K562 (cell line): ENCODE results near the gene IFI16. TPM values are rescaled to one million over a fixed set of nuclear protein-coding genes. Genes with fewer than 3 reads are reported as not detected.

Experiments used
- CHCHD3 ChIP-seq: fragments of 250-450 bp; sonication (Bioruptor Pico); IDR thresholded peaks from 2 replicates; pipeline ENCODE4 v2.1.2; 2022; ENCODE audit warnings: mild to moderate bottlenecking
- RUNX1 ChIP-seq: sonication (generic); IDR thresholded peaks from 2 replicates; pipeline ENCODE4 v1.6.1; 2016; ENCODE audit warnings: antibody characterized with exemption, low read depth
- XRCC5 ChIP-seq: fragments of 200-400 bp; formaldehyde crosslinking; IDR thresholded peaks from 2 replicates; pipeline ENCODE4 v1.6.1; 2017; ENCODE audit warnings: low read depth, mild to moderate bottlenecking, low read length
- polyA plus RNA-seq, 8 experiments: library from polyadenylated mRNA; depleted of rRNA in 4 of 8; stranded (reverse) in 5 of 8; unstranded in 3 of 8; fragments of >200 nt; fragmentation: Nextera tagmentation in 2 of 8; fragmentation: Illumina TruSeq in 1 of 8; extraction: Ambion mirVana in 2 of 8; extraction: Trizol in 1 of 8; gene quantifications; 2 replicates each; pipeline versions ENCODE4 v1.2.1 to v1.2.3, GENCODE V29; 2011 to 2014; ENCODE audit warnings: inconsistent platforms in 1 of 8, missing spikeins in 1 of 8
- total RNA-seq, 7 experiments: library from RNA; depleted of rRNA in 6 of 7; stranded (reverse); fragments of >200 nt in 6 of 7; fragmentation: Illumina TruSeq in 2 of 7; extraction: Trizol in 2 of 7; gene quantifications; 2 replicates each; pipeline versions ENCODE4 v1.2.1 to v1.2.3, GENCODE V29; 2011 to 2021; ENCODE audit warnings: low replicate concordance in 1 of 7
- TF ChIP-seq, protein P1 (sequence below): fragments of 200-600 bp; sonication (generic); IDR thresholded peaks from one replicate; pipeline ENCODE4 v1.6.1; 2012; ENCODE audit warnings: mild to moderate bottlenecking, low read depth, low read length, inconsistent platforms

The IFI16 gene
- total and polyA plus RNA-seq, 9 of the 15 experiments (the other 6 are each of a cell fraction or from before 2014, with no cell fraction given), result 0.70 to 2.8 (median 1.6) TPM

DNA sequence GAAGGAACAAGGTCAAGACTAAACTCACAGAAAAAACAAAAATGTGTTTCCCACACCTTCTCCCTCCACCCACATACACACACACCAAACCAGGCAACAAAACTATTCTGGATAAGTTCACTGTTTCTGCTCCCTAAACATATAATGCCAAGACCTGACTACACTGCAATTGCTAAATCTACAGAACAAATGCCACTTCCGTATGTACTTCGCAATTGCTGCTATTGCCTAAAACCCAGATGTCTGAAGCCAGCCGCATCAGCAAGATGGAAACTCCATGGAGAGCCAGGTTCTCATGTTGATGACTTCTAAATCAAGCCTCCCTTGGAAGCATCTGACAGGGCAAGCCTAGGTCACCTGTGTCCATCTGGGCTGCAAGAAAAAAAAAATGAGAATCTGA lies 75.2 kb downstream of the IFI16 start (continued):
- TF ChIP-seq, protein P1, sequence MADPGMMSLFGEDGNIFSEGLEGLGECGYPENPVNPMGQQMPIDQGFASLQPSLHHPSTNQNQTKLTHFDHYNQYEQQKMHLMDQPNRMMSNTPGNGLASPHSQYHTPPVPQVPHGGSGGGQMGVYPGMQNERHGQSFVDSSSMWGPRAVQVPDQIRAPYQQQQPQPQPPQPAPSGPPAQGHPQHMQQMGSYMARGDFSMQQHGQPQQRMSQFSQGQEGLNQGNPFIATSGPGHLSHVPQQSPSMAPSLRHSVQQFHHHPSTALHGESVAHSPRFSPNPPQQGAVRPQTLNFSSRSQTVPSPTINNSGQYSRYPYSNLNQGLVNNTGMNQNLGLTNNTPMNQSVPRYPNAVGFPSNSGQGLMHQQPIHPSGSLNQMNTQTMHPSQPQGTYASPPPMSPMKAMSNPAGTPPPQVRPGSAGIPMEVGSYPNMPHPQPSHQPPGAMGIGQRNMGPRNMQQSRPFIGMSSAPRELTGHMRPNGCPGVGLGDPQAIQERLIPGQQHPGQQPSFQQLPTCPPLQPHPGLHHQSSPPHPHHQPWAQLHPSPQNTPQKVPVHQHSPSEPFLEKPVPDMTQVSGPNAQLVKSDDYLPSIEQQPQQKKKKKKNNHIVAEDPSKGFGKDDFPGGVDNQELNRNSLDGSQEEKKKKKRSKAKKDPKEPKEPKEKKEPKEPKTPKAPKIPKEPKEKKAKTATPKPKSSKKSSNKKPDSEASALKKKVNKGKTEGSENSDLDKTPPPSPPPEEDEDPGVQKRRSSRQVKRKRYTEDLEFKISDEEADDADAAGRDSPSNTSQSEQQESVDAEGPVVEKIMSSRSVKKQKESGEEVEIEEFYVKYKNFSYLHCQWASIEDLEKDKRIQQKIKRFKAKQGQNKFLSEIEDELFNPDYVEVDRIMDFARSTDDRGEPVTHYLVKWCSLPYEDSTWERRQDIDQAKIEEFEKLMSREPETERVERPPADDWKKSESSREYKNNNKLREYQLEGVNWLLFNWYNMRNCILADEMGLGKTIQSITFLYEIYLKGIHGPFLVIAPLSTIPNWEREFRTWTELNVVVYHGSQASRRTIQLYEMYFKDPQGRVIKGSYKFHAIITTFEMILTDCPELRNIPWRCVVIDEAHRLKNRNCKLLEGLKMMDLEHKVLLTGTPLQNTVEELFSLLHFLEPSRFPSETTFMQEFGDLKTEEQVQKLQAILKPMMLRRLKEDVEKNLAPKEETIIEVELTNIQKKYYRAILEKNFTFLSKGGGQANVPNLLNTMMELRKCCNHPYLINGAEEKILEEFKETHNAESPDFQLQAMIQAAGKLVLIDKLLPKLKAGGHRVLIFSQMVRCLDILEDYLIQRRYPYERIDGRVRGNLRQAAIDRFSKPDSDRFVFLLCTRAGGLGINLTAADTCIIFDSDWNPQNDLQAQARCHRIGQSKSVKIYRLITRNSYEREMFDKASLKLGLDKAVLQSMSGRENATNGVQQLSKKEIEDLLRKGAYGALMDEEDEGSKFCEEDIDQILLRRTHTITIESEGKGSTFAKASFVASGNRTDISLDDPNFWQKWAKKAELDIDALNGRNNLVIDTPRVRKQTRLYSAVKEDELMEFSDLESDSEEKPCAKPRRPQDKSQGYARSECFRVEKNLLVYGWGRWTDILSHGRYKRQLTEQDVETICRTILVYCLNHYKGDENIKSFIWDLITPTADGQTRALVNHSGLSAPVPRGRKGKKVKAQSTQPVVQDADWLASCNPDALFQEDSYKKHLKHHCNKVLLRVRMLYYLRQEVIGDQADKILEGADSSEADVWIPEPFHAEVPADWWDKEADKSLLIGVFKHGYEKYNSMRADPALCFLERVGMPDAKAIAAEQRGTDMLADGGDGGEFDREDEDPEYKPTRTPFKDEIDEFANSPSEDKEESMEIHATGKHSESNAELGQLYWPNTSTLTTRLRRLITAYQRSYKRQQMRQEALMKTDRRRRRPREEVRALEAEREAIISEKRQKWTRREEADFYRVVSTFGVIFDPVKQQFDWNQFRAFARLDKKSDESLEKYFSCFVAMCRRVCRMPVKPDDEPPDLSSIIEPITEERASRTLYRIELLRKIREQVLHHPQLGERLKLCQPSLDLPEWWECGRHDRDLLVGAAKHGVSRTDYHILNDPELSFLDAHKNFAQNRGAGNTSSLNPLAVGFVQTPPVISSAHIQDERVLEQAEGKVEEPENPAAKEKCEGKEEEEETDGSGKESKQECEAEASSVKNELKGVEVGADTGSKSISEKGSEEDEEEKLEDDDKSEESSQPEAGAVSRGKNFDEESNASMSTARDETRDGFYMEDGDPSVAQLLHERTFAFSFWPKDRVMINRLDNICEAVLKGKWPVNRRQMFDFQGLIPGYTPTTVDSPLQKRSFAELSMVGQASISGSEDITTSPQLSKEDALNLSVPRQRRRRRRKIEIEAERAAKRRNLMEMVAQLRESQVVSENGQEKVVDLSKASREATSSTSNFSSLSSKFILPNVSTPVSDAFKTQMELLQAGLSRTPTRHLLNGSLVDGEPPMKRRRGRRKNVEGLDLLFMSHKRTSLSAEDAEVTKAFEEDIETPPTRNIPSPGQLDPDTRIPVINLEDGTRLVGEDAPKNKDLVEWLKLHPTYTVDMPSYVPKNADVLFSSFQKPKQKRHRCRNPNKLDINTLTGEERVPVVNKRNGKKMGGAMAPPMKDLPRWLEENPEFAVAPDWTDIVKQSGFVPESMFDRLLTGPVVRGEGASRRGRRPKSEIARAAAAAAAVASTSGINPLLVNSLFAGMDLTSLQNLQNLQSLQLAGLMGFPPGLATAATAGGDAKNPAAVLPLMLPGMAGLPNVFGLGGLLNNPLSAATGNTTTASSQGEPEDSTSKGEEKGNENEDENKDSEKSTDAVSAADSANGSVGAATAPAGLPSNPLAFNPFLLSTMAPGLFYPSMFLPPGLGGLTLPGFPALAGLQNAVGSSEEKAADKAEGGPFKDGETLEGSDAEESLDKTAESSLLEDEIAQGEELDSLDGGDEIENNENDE, result no peak
- TF ChIP-seq CHCHD3 (no peak), RUNX1 (no peak), XRCC5 (no peak)
